HG03135 (cell line): ENCODE measurements around the gene HIPK1.

Source experiments
- ATAC-seq: cut with Tn5 transposase; IDR thresholded peaks from one replicate; pipeline ENCODE4 v1.9.1; 2021; ENCODE audit warnings: mild to moderate bottlenecking, moderate library complexity; ENCODE audit not compliant: unreplicated experiment

HIPK1 gene

DNA sequence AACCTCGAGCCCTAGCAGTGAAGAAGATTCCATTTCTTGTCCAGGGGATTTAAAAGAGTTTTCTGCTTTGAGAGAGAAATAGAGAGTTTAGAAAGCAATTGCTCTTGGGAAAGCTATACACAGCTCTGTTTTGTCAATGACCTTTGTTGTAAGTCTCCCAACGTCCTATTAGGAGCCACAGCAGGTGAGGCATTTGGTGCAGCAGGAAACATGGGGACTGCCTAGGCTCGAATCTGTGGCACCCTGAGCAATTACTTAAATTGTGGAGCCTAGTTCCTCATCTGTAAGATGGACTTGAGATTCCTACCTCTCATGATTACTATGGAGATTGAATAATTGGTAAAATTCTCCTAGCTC, 15.8 kb upstream of the HIPK1 start:
- no peak for ATAC-seq

DNA sequence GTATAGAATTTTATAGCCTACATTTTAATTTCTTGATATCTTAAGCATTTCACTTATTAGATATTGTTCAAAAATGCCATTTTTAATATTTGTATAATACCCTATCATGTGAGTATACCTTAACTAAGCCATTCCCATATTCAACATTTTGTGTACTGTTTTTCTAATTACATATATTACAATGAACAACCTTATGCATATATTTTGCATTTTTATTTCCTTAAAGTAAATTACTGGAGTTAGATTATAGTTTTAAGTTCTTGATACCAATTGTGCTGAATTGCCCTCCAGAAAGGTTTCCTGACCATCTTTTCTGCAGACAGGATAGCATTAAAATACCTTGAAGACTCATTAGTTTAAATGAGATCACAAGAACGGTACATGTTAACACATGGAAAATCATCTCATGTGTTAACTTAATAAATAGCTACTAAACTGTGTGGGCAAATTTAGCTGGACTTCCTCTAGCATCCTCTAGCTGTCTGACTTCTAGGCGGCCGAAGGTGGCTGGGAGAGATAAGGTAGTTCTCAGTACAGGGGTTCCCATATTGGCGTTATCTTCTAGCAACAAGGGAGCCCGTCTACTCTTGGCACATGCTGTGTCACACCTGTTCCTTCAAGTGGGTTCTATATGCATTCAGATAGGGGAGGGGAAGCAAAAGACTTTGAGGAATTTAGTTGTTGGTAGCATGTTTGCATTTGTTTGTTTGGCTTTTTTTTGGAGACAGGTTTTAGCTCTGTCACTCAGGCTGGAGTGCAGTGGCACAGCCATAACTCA, 15.0 kb upstream of the HIPK1 start:
- no peak for ATAC-seq

DNA sequence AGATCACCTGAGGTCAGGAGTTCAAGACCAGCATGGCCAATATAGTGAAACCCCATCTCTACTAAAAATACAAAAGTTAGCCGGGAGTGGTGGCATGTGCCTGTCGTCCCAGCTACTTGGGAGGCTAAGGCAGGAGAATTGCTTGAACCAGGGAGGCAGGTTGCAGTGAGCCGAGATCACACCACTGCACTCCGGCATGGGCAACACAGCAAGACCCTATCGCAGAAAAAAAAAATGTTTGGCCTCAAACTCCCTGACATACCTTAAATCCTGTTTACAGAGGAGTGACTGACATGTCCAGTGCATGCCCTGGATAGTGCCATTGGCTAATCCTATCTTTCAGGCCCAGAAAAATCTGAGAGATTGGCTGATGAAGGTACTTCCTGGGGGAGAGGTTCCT, 12.2 kb upstream of the HIPK1 start:
- ATAC-seq = no peak

DNA sequence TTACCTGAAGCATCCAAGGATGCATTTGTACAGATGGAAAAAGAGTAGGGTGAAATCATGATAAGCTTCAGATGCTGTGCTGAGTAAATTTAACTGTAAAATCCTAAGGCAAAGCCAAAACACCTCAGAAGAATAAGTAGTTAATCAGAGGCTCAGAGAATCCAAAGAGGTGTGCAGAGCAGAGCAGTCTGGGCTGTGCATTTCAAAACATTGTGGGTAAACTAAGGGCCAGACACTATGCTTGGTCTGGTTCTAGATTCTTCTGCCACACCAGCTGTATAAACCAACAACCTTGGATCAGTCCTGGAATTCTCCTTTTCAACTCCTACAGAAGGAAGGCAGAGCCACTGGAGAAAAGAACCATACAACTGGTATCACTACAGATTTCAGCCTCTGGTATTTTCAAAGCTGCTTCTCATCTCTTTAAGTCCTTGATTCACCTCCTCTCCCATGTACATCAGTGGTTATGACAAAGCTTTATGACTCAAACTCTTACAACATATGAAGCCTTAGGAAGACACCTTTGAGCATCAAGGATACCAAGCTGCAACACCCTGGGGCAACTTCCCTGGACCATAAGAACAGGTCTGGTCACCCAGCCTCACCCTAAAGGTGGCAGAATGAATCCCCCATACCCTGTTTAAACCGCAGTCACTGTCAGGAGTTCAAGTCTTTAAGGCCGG, 11.6 kb upstream of the HIPK1 start:
- ATAC-seq = no peak

DNA sequence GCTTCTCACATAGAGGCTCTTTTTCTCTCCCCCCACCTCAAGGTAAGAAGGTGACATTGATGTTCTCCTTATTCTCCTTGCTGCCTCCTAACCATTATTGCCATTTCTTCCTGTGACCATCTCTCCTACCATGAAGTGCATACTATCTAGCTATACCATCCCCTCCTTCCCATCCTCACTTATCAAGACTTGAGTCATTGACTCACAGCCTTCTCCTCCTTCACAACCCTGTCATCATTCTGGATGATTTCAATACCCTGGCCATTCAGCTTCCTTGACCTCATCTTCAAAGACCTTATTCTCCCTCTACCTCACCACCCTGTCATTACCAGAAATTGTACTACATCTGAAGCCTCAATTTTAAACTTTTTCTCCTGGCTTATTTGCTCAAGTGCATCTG, 10.9 kb upstream of the HIPK1 start:
- ATAC-seq = no peak

DNA sequence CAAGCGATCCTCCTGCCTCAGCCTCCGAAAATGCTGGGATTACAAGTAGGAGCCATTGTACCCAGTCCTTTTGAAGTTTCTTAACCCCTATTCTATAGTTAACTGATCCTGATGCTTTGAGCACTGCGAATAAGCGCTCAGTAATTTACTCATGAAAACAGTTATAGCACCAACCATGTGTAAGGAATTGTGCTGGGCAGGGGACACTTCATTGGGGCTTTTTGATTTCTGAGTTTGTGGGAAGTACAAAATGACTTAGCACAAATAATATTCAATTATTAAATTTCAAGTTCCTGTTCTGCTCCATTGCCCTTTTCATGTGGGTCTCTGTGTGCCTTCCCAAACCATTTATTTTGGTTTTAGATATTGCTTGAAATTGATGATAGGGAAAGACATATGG, 6.2 kb upstream of the HIPK1 start:
- ATAC-seq = no peak

DNA sequence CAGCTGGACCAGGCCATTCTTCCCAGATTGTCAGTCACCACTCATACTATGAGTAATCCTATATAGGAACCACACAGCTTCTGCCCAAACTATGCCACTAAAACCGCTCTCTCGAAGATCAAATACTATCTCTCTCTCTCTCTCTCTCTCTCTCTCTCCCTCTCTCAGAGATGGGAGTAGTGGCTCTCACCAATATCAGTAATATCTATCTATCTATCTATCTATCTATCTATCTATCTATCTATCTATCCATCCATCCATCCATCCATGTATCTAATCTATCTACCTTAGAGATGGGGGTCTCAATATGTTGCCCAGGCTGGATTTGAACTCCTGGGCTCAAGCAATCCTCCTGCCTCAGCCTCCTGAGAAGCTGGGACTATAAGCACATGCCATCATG, 4.7 kb upstream of the HIPK1 start:
- ATAC-seq = no peak

DNA sequence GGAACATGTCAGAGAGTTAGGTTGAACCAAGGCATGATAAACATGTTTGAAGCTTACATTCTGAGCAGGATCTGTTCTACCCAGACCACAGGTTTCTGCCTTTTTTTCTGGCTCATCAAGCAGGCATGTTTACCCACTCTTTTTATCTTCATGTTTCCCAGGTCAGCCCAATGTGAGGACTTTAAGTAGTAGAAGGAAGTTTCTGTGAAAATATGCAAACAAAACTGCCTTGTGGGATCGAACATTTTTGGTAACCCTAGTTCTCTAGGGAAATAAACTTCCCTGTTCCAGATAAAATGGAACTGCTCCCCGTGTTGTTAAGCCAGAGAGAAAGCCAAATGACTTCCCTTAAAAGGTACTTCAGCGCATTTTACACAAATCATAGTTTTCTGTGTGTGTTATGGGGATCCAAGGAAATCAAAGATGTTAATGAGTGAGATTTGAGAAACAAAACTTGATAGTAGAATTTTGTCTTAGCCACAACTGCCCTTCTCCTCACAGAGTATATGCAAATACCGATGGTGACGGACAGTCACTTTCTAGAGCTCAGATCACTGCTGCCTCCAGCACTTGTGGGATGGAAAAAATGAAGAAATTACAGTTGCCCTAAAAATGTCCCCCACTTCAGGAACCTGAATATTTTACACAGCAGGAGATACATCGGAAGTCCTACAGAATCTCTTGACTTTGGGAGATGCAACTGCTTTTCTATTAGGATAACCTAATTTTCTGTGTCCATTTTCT, 765 bp upstream of the HIPK1 start:
- ATAC-seq = no peak

DNA sequence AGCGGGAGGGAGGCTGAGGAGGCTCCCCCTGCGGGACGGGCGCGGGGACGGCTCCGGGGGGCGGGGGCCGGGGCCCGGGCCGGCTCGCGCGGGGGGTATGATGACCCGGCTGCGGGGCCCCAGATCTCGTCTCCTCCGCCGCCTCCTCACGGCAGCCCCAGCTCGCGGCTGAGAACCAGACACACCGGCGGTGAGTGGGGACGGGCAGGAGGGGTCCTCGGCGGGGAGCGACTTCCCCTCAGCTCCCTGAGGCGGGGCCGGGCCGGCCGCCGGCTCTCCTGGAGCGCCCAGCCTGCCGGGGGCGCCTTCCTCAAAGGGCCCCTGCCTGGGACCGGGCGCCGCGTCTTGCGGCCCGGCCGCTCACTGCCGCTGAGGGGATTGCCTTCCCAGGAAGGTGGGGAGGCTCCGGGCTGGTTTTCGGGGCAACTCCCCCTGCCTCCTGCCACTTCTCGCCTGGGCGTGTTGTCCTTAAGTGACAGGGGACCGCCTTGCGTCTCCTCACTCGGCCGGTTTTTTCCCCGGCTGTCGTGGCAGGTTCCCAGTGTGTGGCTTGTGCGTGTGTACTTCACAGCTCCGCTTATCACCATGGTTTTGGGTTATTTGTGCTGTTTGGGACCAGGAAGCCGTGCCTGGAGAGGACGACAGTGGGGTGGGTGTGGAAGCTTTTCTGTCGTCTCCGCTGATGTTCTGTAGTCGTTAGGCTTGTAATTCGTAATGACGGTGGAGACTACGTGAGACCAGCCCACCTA, 800 bp downstream of the HIPK1 start:
- ATAC-seq = peak; percentile 32

DNA sequence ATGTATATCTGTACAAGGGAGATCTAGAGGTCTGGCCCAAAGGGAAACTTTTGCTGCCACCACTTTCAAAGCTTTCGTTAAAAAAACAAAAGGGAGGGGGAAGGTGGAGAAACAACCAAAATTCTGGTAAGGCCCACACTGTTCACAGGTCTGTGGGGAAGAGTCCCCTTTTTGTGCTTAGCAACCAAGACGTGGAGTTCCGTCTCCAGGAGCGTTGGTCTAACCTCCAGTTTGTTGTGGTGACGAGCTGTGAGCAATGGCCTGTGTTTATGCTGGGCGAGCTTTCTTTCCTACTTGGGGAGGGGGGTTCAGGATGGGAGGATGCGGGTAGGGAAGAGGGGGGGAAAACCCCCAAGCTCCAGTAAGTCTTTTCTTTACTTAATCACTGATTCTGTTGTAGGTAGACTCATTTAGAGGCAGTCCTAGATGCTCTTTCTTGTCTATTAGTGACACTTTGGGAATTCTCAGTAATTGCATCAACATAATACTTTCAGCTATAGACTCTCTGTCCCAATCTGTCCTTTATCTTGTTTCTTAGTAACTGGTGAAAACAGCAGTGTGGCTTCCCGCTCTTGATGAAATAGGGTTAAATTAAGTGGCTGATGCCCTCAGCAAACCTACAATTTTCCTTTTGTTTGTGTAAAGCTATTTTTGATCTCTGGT, 1.5 kb downstream of the HIPK1 start:
- ATAC-seq = peak; percentile 47

DNA sequence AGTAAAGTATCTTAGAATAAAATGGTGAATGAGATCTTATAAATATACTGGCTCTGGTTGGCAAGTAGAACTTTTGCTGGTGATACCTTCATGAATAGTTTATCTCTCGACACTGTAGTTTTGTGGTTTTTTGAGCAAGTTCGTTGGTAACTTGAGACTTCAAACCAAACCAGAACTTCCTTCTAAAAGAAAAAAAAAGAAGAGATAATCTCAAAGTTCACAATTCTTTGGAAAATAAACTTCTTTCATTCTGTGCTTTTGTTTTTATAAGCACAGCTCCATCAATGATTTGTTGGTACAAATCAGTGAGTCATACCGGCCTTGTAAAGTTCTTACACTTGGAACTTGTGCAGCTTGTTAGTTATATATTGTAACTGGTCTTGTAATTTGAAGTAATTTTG, 2.3 kb downstream of the HIPK1 start:
- no peak for ATAC-seq

DNA sequence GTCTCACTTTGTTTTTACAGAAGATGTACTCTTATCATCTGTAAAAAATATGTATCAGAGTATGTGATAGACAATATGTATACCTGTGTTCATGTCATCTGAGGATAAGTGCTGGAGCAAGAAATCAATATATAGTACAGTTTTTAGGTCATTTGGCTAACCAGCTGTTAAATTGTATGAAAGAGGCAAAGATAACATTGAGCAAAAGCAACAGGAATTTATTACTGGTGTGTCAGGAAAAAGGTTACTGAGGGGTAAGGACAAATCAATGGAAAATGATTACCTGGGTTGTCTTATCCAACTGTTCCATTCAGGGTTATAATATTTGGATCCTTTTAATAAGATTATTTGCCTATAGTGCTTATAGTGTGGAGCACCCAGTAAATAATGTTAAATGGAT, 4.9 kb downstream of the HIPK1 start:
- no peak for ATAC-seq

DNA sequence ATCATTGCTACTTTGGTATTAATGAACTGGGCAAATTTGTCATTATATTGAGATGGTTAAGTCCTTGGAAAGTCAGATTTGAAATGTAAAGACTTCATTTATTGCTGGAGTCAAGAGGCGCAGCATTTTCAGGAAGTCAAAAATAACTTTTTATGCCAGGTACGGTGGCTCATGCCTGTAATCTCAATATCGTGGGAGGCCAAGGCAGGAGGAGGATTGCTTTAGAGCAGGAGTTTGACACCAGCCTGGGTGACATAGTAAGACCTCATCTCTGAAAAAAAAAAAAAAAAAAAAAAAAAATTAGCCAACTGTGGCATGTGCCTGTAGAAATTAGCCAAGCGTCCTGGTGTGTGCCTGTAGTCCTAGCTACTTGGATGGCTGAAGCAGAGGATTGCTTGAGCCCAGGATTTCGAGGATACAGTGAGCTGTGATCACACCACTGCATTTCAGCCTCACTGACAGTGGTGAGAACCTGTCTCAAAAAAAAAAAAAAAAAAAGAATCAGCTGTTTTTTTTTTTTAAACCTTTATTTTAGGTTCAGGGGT, 5.5 kb downstream of the HIPK1 start:
- ATAC-seq = no peak

DNA sequence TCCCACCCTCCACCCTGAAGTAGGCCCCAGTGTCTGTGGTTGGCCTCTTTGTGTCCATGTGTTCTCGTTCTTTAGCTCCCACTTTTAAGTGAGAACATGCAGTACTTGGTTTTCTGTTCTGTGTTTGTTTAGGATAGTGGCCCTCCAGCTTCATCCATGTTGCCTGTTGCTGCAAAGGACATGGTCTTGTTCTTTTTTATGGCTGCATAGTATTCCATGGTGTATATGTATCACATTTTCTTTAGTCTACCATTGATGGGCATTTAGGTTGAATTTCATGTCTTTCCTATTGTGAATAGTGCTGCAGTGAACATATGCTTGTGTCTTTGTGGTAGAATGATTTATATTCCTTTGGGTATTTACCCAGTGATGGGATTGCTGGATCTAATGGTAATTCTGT, 6.1 kb downstream of the HIPK1 start:
- ATAC-seq = no peak

DNA sequence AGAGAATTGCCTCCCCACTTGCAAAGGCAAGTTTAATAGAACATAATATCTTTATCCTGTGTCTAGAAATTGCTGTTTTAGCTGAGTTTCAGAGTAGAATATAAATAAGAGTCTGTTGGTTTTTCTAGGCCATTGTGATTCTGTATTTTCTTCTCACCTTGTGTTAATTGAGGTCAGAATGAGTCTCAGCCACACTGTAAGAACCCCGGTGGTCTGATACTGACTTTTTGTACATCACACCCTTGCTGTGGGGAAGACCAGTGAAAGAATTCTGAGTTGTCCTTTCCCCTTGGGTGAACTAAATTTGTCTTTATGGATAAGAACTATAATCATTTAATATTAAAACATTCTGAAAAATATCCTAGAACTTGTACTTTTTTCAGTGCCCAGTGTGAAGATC, 6.8 kb downstream of the HIPK1 start:
- ATAC-seq = no peak

DNA sequence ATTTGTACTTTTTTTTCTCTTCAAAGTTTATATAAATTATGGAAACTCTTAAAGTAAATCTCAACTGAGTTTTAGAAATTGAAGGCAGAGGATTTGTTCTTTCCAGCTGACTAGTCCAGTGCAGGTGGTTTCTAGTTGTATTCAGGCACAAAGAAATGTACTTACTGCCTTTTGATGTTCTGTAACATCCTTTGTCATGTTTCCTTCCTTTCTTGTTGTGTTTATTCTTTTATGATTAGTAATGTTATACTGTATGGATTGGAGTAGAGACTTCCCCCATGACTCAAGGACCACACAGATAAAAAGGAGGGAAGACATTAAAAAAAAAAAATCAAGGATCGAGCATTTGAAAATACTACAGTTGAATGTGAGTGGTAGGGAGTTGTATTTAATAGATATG, 8.0 kb downstream of the HIPK1 start:
- no peak for ATAC-seq

DNA sequence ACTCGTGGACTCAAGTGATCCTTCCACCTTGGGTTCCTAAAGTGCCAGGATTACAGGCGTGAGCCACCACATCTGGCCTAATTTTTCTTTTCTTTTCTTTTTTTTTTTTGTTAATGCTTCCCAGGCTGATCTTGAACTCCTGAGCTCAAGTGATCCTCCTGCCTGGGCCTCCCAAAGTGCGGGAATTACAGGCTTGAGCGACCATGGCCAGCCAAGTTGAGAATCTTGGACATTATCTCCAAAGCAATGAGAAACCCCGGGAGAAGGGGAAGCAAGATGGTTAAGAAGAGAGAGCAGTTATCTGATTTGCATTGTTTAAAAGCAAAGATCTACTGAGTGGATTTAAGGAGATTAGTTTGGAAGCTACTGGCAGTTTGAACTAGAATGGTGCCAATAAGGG, 9.1 kb downstream of the HIPK1 start:
- ATAC-seq = no peak

DNA sequence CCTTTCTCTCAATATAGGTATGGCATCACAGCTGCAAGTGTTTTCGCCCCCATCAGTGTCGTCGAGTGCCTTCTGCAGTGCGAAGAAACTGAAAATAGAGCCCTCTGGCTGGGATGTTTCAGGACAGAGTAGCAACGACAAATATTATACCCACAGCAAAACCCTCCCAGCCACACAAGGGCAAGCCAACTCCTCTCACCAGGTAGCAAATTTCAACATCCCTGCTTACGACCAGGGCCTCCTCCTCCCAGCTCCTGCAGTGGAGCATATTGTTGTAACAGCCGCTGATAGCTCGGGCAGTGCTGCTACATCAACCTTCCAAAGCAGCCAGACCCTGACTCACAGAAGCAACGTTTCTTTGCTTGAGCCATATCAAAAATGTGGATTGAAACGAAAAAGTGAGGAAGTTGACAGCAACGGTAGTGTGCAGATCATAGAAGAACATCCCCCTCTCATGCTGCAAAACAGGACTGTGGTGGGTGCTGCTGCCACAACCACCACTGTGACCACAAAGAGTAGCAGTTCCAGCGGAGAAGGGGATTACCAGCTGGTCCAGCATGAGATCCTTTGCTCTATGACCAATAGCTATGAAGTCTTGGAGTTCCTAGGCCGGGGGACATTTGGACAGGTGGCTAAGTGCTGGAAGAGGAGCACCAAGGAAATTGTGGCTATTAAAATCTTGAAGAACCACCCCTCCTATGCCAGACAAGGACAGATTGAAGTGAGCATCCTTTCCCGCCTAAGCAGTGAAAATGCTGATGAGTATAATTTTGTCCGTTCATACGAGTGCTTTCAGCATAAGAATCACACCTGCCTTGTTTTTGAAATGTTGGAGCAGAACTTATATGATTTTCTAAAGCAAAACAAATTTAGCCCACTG, 11.5 kb downstream of the HIPK1 start:
- no peak for ATAC-seq

DNA sequence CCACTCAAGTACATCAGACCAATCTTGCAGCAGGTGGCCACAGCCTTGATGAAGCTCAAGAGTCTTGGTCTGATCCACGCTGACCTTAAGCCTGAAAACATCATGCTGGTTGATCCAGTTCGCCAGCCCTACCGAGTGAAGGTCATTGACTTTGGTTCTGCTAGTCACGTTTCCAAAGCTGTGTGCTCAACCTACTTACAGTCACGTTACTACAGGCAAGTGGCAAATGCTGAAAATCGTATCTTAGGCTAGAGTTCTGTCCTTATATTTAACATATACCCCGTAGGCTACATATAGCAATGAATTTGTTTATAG, 12.1 kb downstream of the HIPK1 start:
- no peak for ATAC-seq

DNA sequence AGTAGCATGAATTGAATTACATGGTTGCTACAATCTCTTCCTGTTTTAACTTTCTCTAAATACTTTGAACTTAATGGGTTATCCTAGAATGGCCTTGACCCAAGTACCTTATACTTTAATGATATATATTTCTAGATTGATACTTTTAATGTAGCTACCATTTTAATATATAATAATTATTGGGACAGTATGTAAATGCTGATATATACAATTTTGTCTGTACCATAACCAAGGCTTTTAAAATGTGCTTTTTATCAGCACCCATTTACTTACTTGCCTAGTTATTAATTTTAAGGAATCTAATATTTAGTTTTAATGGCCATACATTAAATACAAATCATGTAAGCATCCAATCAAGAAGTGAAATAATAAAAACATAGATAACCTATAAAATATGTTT, 13.4 kb downstream of the HIPK1 start:
- ATAC-seq = no peak
